Erythroblast (primary cell): Measurements from ENCODE around the gene MSH3.

Experiments
- DNase-seq, 2 experiments: peaks; one replicate each; lab custom pipeline; 2025; lab: John Stamatoyannopoulos, UW
- GATA1 ChIP-seq: IDR thresholded peaks from 2 replicates; pipeline ENCODE4 v1.6.1; 2011; ENCODE audit warnings: low read depth, mild to moderate bottlenecking, control low read depth, low read length, moderate library complexity
- POLR2A ChIP-seq: IDR thresholded peaks from 2 replicates; pipeline ENCODE4 v1.6.1; 2011; ENCODE audit warnings: mild to moderate bottlenecking, low read length

MSH3 gene

DNA sequence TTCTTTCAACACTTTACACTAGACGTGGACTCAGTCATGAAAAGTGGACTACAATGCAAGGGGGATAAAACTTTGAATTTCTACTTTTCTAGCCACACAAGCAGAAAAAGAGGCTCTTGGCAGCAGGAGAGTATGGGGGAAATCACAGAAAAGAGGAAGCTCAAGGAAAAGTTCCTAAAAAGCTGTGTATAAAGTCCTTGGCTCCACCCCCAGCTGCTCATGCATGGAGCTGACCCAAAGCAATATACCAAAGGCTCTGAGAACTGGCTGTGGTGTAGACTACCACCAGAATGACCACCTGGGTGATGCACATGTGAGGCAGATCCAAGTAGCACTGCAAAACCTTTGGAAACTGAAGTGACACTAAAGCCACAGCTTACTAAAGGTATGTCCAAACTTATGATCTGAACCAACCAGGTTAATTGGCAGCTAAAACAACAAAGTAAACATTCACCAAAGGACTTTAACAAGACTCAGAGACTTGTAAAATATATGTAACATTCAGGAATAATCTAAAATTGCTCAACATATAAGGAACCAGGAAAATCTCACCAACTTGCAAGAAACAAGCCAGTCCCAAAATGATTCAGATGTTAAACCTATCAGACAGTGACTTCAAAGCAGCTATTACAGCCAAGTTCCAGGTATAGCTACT is 250.2 kb downstream of the MSH3 start:
- TF ChIP-seq POLR2A (no peak), GATA1 (no peak)
- DNase-seq = no peak

DNA sequence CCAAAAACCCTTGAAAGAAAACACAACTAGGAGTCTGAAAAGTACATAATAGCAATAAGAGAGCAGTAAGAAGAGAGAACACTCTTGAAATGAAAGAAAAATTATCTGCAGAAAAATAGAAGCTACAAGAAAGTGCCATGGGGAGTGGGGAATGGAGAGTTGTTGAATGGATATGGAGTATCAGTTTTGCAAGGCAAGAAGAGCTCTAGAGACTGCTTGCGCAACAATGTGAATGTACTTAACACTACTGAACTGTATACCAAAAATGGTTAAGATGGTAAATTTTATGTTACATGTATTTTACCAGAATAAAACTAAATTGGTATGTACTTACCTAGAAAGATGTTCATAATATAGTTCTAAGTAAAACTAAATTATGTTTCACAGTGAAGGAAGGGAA is 251.0 kb downstream of the MSH3 start:
- no peak for DNase-seq
- TF ChIP-seq POLR2A = no peak
- no peak for TF ChIP-seq GATA1

DNA sequence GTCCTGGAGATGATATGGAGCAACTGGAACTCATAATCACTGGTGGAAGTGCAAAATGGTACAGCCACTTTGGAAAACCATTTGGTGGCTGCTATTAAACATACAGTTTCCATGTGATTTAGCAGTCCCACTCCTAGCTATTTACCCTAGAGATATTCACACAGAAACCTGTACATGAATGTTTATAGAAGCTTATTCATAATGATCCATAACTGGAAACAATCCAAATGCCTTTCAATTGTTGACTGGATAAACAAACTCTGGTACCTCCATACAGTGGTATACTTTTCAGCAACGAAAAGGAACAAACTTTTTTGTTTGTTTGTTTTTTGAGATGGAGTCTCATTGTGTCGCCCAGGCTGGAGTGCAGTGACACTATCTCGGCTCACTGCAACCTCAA is 258.0 kb downstream of the MSH3 start:
- no peak for DNase-seq
- no peak for TF ChIP-seq GATA1
- TF ChIP-seq POLR2A = no peak

DNA sequence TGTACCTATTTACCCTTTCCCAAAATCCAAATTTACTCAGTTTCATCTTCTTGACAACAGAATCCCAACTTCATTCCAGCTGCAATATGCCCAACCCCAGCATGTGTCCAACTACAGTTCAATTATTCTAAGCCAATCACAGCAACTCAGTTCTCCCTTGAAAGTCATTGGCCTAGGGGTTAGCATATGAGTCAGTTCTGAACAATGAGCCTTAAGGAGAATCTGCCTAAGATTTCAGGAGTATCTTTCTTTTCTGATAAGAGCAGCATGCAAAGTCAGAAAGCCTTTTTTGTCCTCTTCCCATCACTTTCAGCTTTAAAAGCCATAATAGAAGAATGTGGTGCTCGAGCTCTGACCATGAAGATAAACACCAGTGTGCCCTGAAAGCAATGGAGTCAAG is 261.3 kb downstream of the MSH3 start:
- no peak for TF ChIP-seq GATA1
- TF ChIP-seq POLR2A = no peak
- no peak for DNase-seq

- no peak for DNase-seq
- TF ChIP-seq POLR2A (no peak), GATA1 (no peak)
Observed at GRCh38 chr5:80916676-80917075, 262.2 kb downstream of the MSH3 start.

GRCh38 chr5:80917631-80918030 is 263.2 kb downstream of the MSH3 start:
- TF ChIP-seq POLR2A (no peak), GATA1 (no peak)
- no peak for DNase-seq

GRCh38 chr5:80919678-80920196 is 265.3 kb downstream of the MSH3 start:
- TF ChIP-seq POLR2A (no peak), GATA1 (no peak)
- no peak for DNase-seq

- no peak for DNase-seq
- no peak for TF ChIP-seq GATA1
- no peak for TF ChIP-seq POLR2A
Observed at GRCh38 chr5:80920333-80920732, 265.9 kb downstream of the MSH3 start.

- TF ChIP-seq GATA1 (no peak), POLR2A (no peak)
- no peak for DNase-seq
Observed at GRCh38 chr5:80921026-80921425, 266.6 kb downstream of the MSH3 start.

DNA sequence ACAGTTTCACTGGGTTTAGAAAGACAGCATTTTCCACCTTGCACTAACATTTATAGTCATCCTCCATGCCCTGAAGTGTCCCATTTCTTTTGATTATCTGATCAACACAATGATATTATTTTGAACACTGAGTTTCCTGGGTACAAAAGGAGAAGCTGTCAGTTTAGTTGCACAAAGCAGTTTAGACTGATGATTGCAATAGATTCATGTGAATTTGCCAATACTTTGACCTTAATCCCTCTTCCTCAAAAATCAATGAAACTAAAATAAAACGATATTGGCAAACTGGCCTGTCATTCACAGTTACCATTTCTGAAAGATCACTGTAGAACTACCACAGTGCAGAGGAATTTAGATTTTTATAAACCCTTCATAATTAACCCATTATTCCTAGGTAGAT is 271.5 kb downstream of the MSH3 start:
- no peak for TF ChIP-seq GATA1
- TF ChIP-seq POLR2A = no peak
- DNase-seq = no peak
